Hepatic stellate cell (primary cell): Measurements from ENCODE around the gene CLCNKB.

Experiments
- DNase-seq: peaks from one replicate; pipeline ENCODE4 v3.0.0; 2011; ENCODE audit warnings: low spot score

CLCNKB gene

GRCh38 chr1:16095447-16095846 lies 51.9 kb downstream of the CLCNKB start:
- no peak for DNase-seq

GRCh38 chr1:16099412-16099811 lies 55.8 kb downstream of the CLCNKB start:
- DNase-seq: no peak

- DNase-seq: no peak
Measured at GRCh38 chr1:16101623-16102022, 58.0 kb downstream of the CLCNKB start.
